Measurements from ENCODE around the gene RCBTB2. TPM values are rescaled to one million over a fixed set of nuclear protein-coding genes. Genes with fewer than 3 reads are reported as not detected.

Gene RCBTB2
- total RNA-seq, 2 experiments from 2014 or later, result 1.6 to 2.2 TPM

DNA sequence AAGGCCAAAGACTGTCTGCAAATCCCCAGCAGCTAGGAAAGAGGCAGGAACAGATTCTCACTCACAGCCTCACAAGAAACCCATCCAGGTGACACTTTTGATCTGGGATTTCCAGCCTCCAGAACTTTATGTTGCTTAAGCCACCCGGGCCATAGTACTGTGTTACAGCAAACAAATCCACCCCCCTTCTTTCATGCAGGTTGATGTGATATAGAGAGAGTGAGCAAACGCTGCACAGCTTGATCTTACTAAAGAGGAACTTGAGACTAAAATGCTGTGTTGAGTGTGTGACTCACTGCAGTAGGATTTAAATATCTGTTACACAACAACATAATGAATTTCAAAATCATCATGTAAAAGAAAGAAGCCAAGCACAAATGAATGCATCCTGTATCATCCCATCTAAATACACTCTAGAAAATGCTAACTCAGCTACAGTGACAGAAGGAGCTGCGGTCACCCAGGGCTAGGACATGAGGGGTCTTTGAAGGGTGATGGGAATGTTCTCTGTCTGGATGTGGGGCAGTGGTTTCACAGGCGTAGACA lies 32.2 kb downstream of the RCBTB2 start:
- intact Hi-C loops (cut with micrococcal nuclease), result loop anchor here (10.0 kb wide), 1 partner anchor 266 kb away; the partner anchor contains the start of gene ITM2B
- TF ChIP-seq, protein P1, sequence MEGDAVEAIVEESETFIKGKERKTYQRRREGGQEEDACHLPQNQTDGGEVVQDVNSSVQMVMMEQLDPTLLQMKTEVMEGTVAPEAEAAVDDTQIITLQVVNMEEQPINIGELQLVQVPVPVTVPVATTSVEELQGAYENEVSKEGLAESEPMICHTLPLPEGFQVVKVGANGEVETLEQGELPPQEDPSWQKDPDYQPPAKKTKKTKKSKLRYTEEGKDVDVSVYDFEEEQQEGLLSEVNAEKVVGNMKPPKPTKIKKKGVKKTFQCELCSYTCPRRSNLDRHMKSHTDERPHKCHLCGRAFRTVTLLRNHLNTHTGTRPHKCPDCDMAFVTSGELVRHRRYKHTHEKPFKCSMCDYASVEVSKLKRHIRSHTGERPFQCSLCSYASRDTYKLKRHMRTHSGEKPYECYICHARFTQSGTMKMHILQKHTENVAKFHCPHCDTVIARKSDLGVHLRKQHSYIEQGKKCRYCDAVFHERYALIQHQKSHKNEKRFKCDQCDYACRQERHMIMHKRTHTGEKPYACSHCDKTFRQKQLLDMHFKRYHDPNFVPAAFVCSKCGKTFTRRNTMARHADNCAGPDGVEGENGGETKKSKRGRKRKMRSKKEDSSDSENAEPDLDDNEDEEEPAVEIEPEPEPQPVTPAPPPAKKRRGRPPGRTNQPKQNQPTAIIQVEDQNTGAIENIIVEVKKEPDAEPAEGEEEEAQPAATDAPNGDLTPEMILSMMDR (IDR thresholded peaks at IDR 0.05), result no peak
- Mint-ChIP-seq H3K27me3 (no peaks in the 10 kb centered on the region), H3K9me3 (peaks cover 3% of the 10 kb centered on the region), H3K4me1 (ENCODE audit: low read depth) (peaks cover 35% of the 10 kb centered on the region), H3K27ac (no peak overlapping the region), H3K36me3 (ENCODE audit: low read depth) (no peaks in the 10 kb centered on the region), H3K4me3 (no peak overlapping the region)
- peak; percentile 21 for ATAC-seq
- CTCF ChIA-PET, result no interaction called here
- DNase-seq, result no peak
- POLR2A ChIA-PET, result interaction anchor here (1.3 kb wide), 1 partner anchor 8 kb away, joined by 5 read pairs; no protein-coding TSS in a partner anchor

DNA sequence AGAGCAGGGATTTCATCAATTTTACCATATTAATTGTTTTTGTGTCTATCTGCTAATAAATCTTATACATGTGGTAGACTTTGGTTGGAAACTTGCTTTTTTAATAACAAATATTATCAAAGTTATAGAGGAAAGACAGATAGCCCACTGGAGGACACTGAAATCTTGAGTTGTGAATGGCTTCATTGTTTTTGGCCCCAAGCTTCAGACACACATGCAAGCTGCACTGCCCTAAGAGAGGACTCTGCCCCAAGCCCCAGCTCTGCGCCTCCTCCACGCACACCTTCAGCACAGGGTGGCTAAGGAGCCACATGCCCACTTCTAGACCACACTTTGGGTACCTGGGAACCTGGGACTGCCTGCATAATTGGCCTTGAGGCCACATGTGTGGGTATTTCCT lies 35.2 kb downstream of the RCBTB2 start:
- peaks cover 20% of the 10 kb centered on the region for H3K4me1 Mint-ChIP-seq (ENCODE audit: low read depth)
- no peaks in the 10 kb centered on the region for H3K27me3 Mint-ChIP-seq
- intact Hi-C loops (cut with micrococcal nuclease), result loop anchor here (10.0 kb wide), 1 partner anchor 93 kb away; no protein-coding TSS in a partner anchor
- H3K36me3 Mint-ChIP-seq (ENCODE audit: low read depth), result no peaks in the 10 kb centered on the region
- no peak overlapping the region for H3K27ac Mint-ChIP-seq
- ChIA-PET CTCF (interaction anchor here (1.2 kb wide), 1 partner anchor 35 kb away, joined by 3 read pairs; the partner anchor contains the start of gene RCBTB2), POLR2A (interaction anchor here (1.0 kb wide), 1 partner anchor 9 kb away, joined by 4 read pairs; no protein-coding TSS in a partner anchor)
- H3K9me3 Mint-ChIP-seq, result no peaks in the 10 kb centered on the region
- TF ChIP-seq, protein P1 (IDR thresholded peaks at IDR 0.05), result no peak
- DNase-seq (no peak), ATAC-seq (no peak)
- H3K4me3 Mint-ChIP-seq, result no peak overlapping the region

DNA sequence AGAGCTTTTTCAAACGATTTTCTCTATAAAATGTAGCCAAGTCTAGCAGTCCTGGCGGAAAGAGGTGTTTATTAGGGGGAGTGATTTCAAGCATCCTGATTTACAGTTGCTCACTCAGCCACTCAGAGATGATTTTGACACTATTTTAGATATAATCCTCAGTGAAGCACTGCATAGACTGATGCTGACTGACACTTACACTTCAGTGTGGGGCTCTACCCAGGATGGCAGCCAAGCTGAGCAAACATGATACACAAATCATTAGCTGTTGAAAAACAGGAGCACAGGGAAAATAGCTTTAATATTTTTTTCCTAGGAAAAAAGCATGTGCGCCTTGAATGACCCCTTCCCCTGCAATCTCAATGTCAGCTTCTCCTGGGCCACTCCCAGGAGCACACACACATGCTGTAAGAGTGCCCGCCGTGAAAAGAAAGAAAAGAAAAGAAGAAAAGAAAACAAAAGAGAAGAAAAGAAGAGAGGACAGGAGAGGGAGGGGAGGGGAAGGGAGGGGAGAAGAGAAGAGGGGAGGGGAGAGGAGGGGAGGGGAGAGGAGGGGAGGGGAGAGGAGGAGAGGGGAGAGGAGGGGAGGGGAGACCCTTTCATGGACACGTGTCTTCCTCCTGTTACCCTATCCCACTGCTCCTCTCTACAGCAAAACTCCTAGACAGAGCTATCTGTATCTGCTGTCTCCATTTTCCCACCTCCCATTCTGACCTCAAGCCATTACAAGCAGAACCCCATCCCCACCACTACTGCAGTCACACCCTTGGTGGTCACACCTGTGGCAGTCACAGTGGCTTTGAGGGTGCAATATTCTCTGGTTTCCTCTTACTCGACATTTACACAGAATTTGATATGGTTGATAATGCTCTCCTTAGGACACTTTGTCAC lies 36.4 kb downstream of the RCBTB2 start:
- intact Hi-C loops (cut with micrococcal nuclease), result loop anchor here (10.0 kb wide), 1 partner anchor 92 kb away; no protein-coding TSS in a partner anchor

DNA sequence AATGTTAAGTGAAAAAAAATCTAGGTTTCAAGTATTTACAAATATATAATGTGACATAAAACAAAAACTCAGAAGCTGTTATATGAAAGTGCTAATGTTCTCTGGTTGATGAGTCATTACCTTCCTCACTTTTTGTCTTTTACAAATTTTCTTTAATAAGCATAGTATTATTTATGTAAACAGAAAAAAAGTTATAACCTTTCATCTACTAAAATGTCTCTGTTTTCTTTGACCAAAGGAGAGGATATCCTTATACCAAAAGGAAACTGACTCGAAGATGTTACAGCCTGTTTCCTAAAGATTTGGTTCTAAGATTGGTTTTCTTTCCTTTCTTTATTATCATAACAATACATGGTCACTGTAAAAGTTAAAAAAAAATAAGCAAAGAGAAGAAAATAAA lies 38.0 kb downstream of the RCBTB2 start:
- Mint-ChIP-seq H3K27ac (no peak overlapping the region), H3K4me3 (no peak overlapping the region), H3K9me3 (no peaks in the 10 kb centered on the region), H3K4me1 (ENCODE audit: low read depth) (peaks cover 27% of the 10 kb centered on the region), H3K27me3 (no peaks in the 10 kb centered on the region), H3K36me3 (ENCODE audit: low read depth) (peaks cover 2% of the 10 kb centered on the region)
- intact Hi-C loops (cut with micrococcal nuclease), result loop anchor here (10.0 kb wide), 1 partner anchor 90 kb away; no protein-coding TSS in a partner anchor
- CTCF ChIA-PET, result interaction anchor here (0.6 to 1.5 kb wide), 3 partner anchors 10 to 457 kb away, joined by 3 to 7 read pairs (median 3); partner anchors contain the start of gene NUDT15
- POLR2A ChIA-PET, result interaction anchor here (1.0 to 1.1 kb wide), 2 partner anchors 67 to 68 kb away, joined by 3 read pairs; no protein-coding TSS in a partner anchor
- TF ChIP-seq, protein P1 (IDR thresholded peaks at IDR 0.05), result no peak
- no peak for ATAC-seq
- no peak for DNase-seq

More for the DNA sequence above, 36.4 kb downstream of the RCBTB2 start:
- no peaks in the 10 kb centered on the region for H3K9me3 Mint-ChIP-seq
- CTCF ChIA-PET, result interaction anchor here (1.0 to 1.5 kb wide), 2 partner anchors 8 to 32 kb away, joined by 3 to 7 read pairs; no protein-coding TSS in a partner anchor
- H3K4me1 Mint-ChIP-seq (ENCODE audit: low read depth), result peaks cover 20% of the 10 kb centered on the region
- no peak for ATAC-seq
- TF ChIP-seq, protein P1 (IDR thresholded peaks at IDR 0.05), result no peak
- H3K27me3 Mint-ChIP-seq, result no peaks in the 10 kb centered on the region
- peak; percentile 58 for DNase-seq
- no peaks in the 10 kb centered on the region for H3K36me3 Mint-ChIP-seq (ENCODE audit: low read depth)
- no peak overlapping the region for H3K27ac Mint-ChIP-seq
- POLR2A ChIA-PET, result interaction anchor here (0.6 to 1.3 kb wide), 3 partner anchors 9 to 89 kb away, joined by 3 read pairs; no protein-coding TSS in a partner anchor
- H3K4me3 Mint-ChIP-seq, result no peak overlapping the region

All from activated CD8-positive, alpha-beta T cell treated with anti-CD3 and anti-CD28 coated beads for 36 hours (primary cell).